ENCODE measurements around the gene ARID1B. TPM values are rescaled to one million over a fixed set of nuclear protein-coding genes. Genes with fewer than 3 reads are reported as not detected.

The ARID1B gene
- total and polyA plus RNA-seq, 9 of the 15 experiments (the other 6 are each of a cell fraction or from before 2014, with no cell fraction given): 12.5 to 50.5 (median 25.8) TPM

- Histone ChIP-seq H2AFZ (ENCODE audit: low read depth, low read length) (no peak overlapping the region), H3K9me3 (replicated peaks; ENCODE audit: control insufficient read depth, insufficient read depth, low read depth, low read length) (no peaks in the 10 kb centered on the region), H3K27me3 (ENCODE audit: control insufficient read depth in 2 of 2, insufficient read depth in 2 of 2, low read length in 2 of 2) (no peaks in the 10 kb centered on the region; a peak in 1 of 5 replicates), H3K4me3 (no peak overlapping the region), H3K4me1 (replicated peaks in 1 of 2; ENCODE audit: control insufficient read depth in 2 of 2, insufficient read depth in 2 of 2, low read length in 2 of 2) (0 out of 5 replicates have a peak, but pooled peaks cover 0 to 3% of the 10 kb centered on the region in 2 experiments), H3K9ac (ENCODE audit: insufficient read depth in 1 of 2, low read depth in 2 of 2, low read length in 2 of 2) (no peak overlapping the region), H3K27ac (ENCODE audit: extremely low read depth, low read depth, low read length) (no peak overlapping the region), H3K36me3 (ENCODE audit: control insufficient read depth, insufficient read depth, low read length) (peaks cover 23% of the 10 kb centered on the region; the same call in 2 of the 3 replicates), H3K4me2 (ENCODE audit: insufficient read depth, low read length) (no peak overlapping the region), H3K79me2 (ENCODE audit: control insufficient read depth, insufficient read depth, low read length) (no peaks in the 10 kb centered on the region), H4K20me1 (replicated peaks; ENCODE audit: control insufficient read depth, insufficient read depth, low read length) (no peaks in the 10 kb centered on the region), H3K9me1 (ENCODE audit: control insufficient read depth, insufficient read depth, low read length) (no peaks in the 10 kb centered on the region)
- 82% methylated on average over 12 of the region's 12 CpGs for WGBS (ENCODE audit: insufficient coverage, low coverage, missing lambda C conversion rate)
- no TSS peak for BruUV-seq (replicated peaks)
- FAIRE-seq (no peak), ATAC-seq (no peak), DNase-seq (ENCODE audit: extremely low read depth in 1 of 4, low spot score in 3 of 4) (no peak)
- in situ Hi-C loops (cut with MboI) (no loop called here), intact Hi-C loops (cut with micrococcal nuclease) (no loop called here)
- ChIA-PET CTCF (ENCODE audit: low intra/inter-chr PET ratio) (no interaction called here), POLR2A (no interaction called here)
- TF ChIP-seq HNRNPK (IDR thresholded peaks at IDR 0.05; ENCODE audit: low read depth, low read length, poor library complexity, severe bottlenecking) (no peak), ZZZ3 (IDR thresholded peaks at IDR 0.05) (no peak), SOX6 (IDR thresholded peaks at IDR 0.05) (no peak), ZNF354B (CRISPR knock-in tag; IDR thresholded peaks at IDR 0.05) (no peak), ZNF311 (CRISPR knock-in tag; IDR thresholded peaks at IDR 0.05) (no peak), E2F6 (IDR thresholded peaks at IDR 0.05; ENCODE audit: borderline replicate concordance in 1 of 2, extremely low read depth in 1 of 2, insufficient read depth in 1 of 2, insufficient read length in 1 of 2, low read depth in 1 of 2, low read length in 1 of 2, poor library complexity in 1 of 2, severe bottlenecking in 1 of 2) (no peak), SAFB2 (IDR thresholded peaks at IDR 0.05; ENCODE audit: borderline replicate concordance, low read depth, low read length, severe bottlenecking) (no peak), CUX1 (CRISPR knock-in tag; IDR thresholded peaks at IDR 0.05) (no peak), HIVEP1 (CRISPR knock-in tag; IDR thresholded peaks at IDR 0.05) (no peak), DEAF1 (CRISPR knock-in tag; IDR thresholded peaks at IDR 0.05) (no peak), ZNF280A (IDR thresholded peaks at IDR 0.05; ENCODE audit: low read depth, partially characterized antibody) (no peak), ARID1B (IDR thresholded peaks at IDR 0.05) (no peak)
These were observed 390.7 kb downstream of the ARID1B start for GRCh38 chr6:157167837-157168236.
